AG09309 (cell line): ENCODE results near the gene PRKCQ.

ENCODE experiments used
- DNase-seq: peaks from one replicate; pipeline ENCODE4 v3.0.0-alpha.2; 2010; ENCODE audit warnings: low read depth
- H3K4me3 ChIP-seq: 2 replicates; pipeline ENCODE4 v1.5.1; 2011; ENCODE audit warnings: mild to moderate bottlenecking, low read depth, low read length, moderate library complexity; ENCODE audit not compliant: control insufficient read depth
- CTCF ChIP-seq: IDR thresholded peaks from 2 replicates; pipeline ENCODE4 v1.5.1; 2011; ENCODE audit warnings: mild to moderate bottlenecking, low read depth, low read length, inconsistent platforms; ENCODE audit not compliant: insufficient read depth, control insufficient read depth; ENCODE audit errors: missing control alignments

Gene PRKCQ

DNA sequence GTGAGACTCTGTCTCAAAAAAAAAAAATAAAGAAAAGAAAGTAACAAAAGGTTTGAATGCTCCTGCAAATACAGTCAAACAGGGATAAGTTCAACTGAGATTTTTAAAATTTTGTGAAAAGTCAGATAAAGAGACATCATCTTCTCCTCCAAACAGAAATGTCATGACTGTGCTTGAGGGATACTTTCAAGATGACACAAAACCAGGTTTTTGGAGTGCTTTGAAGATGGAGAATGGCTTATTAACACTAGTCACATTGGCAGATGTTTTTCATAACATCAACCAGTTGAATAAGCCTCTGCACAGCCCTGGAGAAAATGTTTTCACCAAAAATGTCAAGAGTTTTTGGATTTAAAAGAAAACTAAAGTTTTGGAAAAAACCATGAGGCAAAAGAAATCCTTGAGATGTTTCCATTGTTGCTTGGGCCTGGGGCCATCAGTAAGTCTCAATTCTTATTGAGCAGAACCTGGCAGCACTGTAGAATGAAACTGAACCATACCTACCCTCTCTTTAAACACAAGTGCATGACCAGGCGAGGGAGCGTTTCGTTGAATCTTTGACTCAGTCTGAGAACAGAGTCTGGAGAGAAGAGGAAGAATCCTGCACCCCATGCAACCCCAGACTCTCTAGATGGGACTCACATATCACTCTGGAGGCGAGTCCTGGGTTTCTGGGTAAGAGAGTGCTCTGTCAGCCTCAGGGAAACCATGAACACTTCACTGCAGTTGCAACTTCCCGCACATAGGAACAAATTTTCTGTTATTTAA lies 37.4 kb upstream of the PRKCQ start:
- no peak for TF ChIP-seq CTCF
- no peak for DNase-seq
- no peak overlapping the region for H3K4me3 ChIP-seq

- no peak overlapping the region for H3K4me3 ChIP-seq
- DNase-seq: no peak
Observed at GRCh38 chr10:6615971-6616370, 35.9 kb upstream of the PRKCQ start.

GRCh38 chr10:6612371-6612770 lies 32.3 kb upstream of the PRKCQ start:
- DNase-seq: no peak
- no peak for TF ChIP-seq CTCF
- H3K4me3 ChIP-seq: no peak overlapping the region

More at GRCh38 chr10:6615971-6616370, 35.9 kb upstream of the PRKCQ start:
- no peak for TF ChIP-seq CTCF

GRCh38 chr10:6610647-6611046 lies 30.6 kb upstream of the PRKCQ start:
- no peak overlapping the region for H3K4me3 ChIP-seq
- TF ChIP-seq CTCF: no peak
- DNase-seq: no peak

- H3K4me3 ChIP-seq: no peak overlapping the region
- no peak for TF ChIP-seq CTCF
- DNase-seq: no peak
Observed at GRCh38 chr10:6609625-6610024, 29.5 kb upstream of the PRKCQ start.

GRCh38 chr10:6607778-6608177 lies 27.7 kb upstream of the PRKCQ start:
- TF ChIP-seq CTCF: no peak
- DNase-seq: no peak
- H3K4me3 ChIP-seq: no peak overlapping the region
